H9 (cell line): Measurements from ENCODE around the gene ITPRIPL2. TPM values are rescaled to one million over a fixed set of nuclear protein-coding genes. Genes with fewer than 3 reads are reported as not detected.

Source experiments
- DNase-seq: peaks from one replicate; pipeline ENCODE4 v3.0.0-alpha.2; 2017
- H2AFZ ChIP-seq: one replicate; pipeline ENCODE4 v1.6.1; 2013; ENCODE audit warnings: mild to moderate bottlenecking, low read length, control low read depth, moderate library complexity
- H2AK5ac ChIP-seq: 2 replicates; pipeline ENCODE4 v1.6.1; 2013; ENCODE audit warnings: low read length, control low read depth, mixed read lengths; ENCODE audit not compliant: insufficient read length
- H2BK120ac ChIP-seq: one replicate; pipeline ENCODE4 v1.6.1; 2013; ENCODE audit warnings: low read depth, mild to moderate bottlenecking, low read length, control low read depth, inconsistent platforms; ENCODE audit not compliant: poor library complexity, severe bottlenecking
- H2BK12ac ChIP-seq: 2 replicates; pipeline ENCODE4 v1.6.1; 2013; ENCODE audit warnings: low read length, control low read depth, mixed read lengths, low read depth; ENCODE audit not compliant: insufficient read length
- H2BK15ac ChIP-seq: 2 replicates; pipeline ENCODE4 v1.6.1; 2013; ENCODE audit warnings: low read depth, low read length, control low read depth
- H2BK20ac ChIP-seq: one replicate; pipeline ENCODE4 v1.6.1; 2013; ENCODE audit warnings: low read depth, mild to moderate bottlenecking, low read length, control low read depth, inconsistent platforms; ENCODE audit not compliant: poor library complexity, severe bottlenecking
- H2BK5ac ChIP-seq: 2 replicates; pipeline ENCODE4 v1.6.1; 2013; ENCODE audit warnings: low read length, control low read depth, mixed read lengths; ENCODE audit not compliant: insufficient read length
- H3K14ac ChIP-seq: 2 replicates; pipeline ENCODE4 v1.6.1; 2013; ENCODE audit warnings: low read length, control low read depth; ENCODE audit not compliant: insufficient read depth
- H3K18ac ChIP-seq: 2 replicates; pipeline ENCODE4 v1.6.1; 2013; ENCODE audit warnings: low read depth, mild to moderate bottlenecking, mixed read lengths, low read length, control low read depth; ENCODE audit not compliant: insufficient read length
- H3K23ac ChIP-seq: 2 replicates; pipeline ENCODE4 v1.6.1; 2013; ENCODE audit warnings: low read length, control low read depth, mixed read lengths, low read depth; ENCODE audit not compliant: insufficient read length
- H3K23me2 ChIP-seq: 2 replicates; pipeline ENCODE4 v1.6.1; 2013; ENCODE audit warnings: low read depth, mild to moderate bottlenecking, mixed read lengths, low read length, control low read depth; ENCODE audit not compliant: insufficient read length, poor library complexity, severe bottlenecking
- H3K27ac ChIP-seq: 2 replicates; pipeline ENCODE4 v1.5.1; 2013; ENCODE audit warnings: low read length, control low read depth, mixed read lengths, low read depth; ENCODE audit not compliant: insufficient read length
- H3K27me3 ChIP-seq: 2 replicates; pipeline ENCODE4 v1.6.1; 2013; ENCODE audit warnings: low read length, control low read depth, inconsistent platforms; ENCODE audit not compliant: insufficient read depth
- H3K4ac ChIP-seq: 2 replicates; pipeline ENCODE4 v1.6.1; 2013; ENCODE audit warnings: low read depth, mild to moderate bottlenecking, control low read depth, inconsistent platforms, low read length, moderate library complexity
- H3K4me1 ChIP-seq: 2 replicates; pipeline ENCODE4 v1.6.1; 2013; ENCODE audit warnings: low read length, control low read depth, inconsistent platforms; ENCODE audit not compliant: insufficient read depth
- H3K4me2 ChIP-seq: 2 replicates; pipeline ENCODE4 v1.6.1; 2013; ENCODE audit warnings: low read length, control low read depth, mixed read lengths; ENCODE audit not compliant: insufficient read length, insufficient read depth
- H3K56ac ChIP-seq: 2 replicates; pipeline ENCODE4 v1.6.1; 2013; ENCODE audit warnings: low read depth, mild to moderate bottlenecking, mixed read lengths, low read length, control low read depth; ENCODE audit not compliant: insufficient read length
- H3K79me1 ChIP-seq: 2 replicates; pipeline ENCODE4 v1.6.1; 2013; ENCODE audit warnings: low read depth, mild to moderate bottlenecking, moderate library complexity, low read length, control low read depth, inconsistent platforms; ENCODE audit not compliant: insufficient read depth, poor library complexity, severe bottlenecking
- H3K79me2 ChIP-seq: 2 replicates; pipeline ENCODE4 v1.6.1; 2013; ENCODE audit warnings: low read length, control low read depth, inconsistent platforms; ENCODE audit not compliant: insufficient read depth
- H3K9ac ChIP-seq: 2 replicates; pipeline ENCODE4 v1.6.1; 2013; ENCODE audit warnings: low read length, control low read depth, mixed read lengths; ENCODE audit not compliant: insufficient read length; ENCODE audit errors: extremely low read depth
- H3K9me3 ChIP-seq: one replicate; pipeline ENCODE4 v1.6.1; 2013; ENCODE audit warnings: low read depth, low read length, inconsistent platforms; ENCODE audit not compliant: control insufficient read depth
- H3T11ph ChIP-seq: one replicate; pipeline ENCODE4 v1.6.1; 2013; ENCODE audit warnings: mild to moderate bottlenecking, low read length, control low read depth, inconsistent platforms
- H4K20me1 ChIP-seq: one replicate; pipeline ENCODE4 v1.6.1; 2013; ENCODE audit not compliant: control insufficient read depth, insufficient read length, insufficient read depth
- H4K5ac ChIP-seq: 2 replicates; pipeline ENCODE4 v1.6.1; 2013; ENCODE audit warnings: low read depth, mild to moderate bottlenecking, mixed read lengths, low read length, control low read depth; ENCODE audit not compliant: insufficient read length
- H4K8ac ChIP-seq: replicated peaks from 2 replicates; pipeline ENCODE4 v1.6.1; 2013; ENCODE audit warnings: low read length, control low read depth, mixed read lengths, low read depth; ENCODE audit not compliant: insufficient read length
- H4K91ac ChIP-seq: 2 replicates; pipeline ENCODE4 v1.6.1; 2013; ENCODE audit warnings: low read depth, mild to moderate bottlenecking, moderate library complexity, mixed read lengths, low read length, control low read depth; ENCODE audit not compliant: insufficient read length
- H3K27ac Mint-ChIP-seq, 3 experiments: 2 replicates in 2 of 3; 3 replicates in 1 of 3; pipeline ENCODE4 v1.8.0; 2020 to 2021; ENCODE audit warnings: mixed read lengths in 3 of 3, mild to moderate bottlenecking in 1 of 3, moderate library complexity in 1 of 3
- H3K27me3 Mint-ChIP-seq: 2 replicates; pipeline ENCODE4 v1.8.0; 2021; ENCODE audit warnings: low read depth, mild to moderate bottlenecking, moderate library complexity, mixed read lengths
- H3K36me3 Mint-ChIP-seq, 3 experiments: 2 replicates in 2 of 3; 3 replicates in 1 of 3; pipeline ENCODE4 v1.8.0; 2020 to 2021; ENCODE audit warnings: low read depth in 3 of 3, mixed read lengths in 3 of 3; ENCODE audit not compliant: insufficient read depth in 1 of 3
- H3K4me1 Mint-ChIP-seq, 2 experiments: 2 replicates each; pipeline ENCODE4 v1.8.0; 2020; ENCODE audit warnings: mixed read lengths in 2 of 2
- H3K4me3 Mint-ChIP-seq, 2 experiments: 2 replicates in 1 of 2; 3 replicates in 1 of 2; pipeline ENCODE4 v1.8.0; 2020 to 2021; ENCODE audit warnings: mild to moderate bottlenecking in 2 of 2, mixed read lengths in 2 of 2, moderate library complexity in 1 of 2
- H3K9me3 Mint-ChIP-seq, 2 experiments: 2 replicates in 1 of 2; 3 replicates in 1 of 2; pipeline ENCODE4 v1.8.0; 2020; ENCODE audit warnings: mild to moderate bottlenecking in 2 of 2, mixed read lengths in 2 of 2, moderate library complexity in 1 of 2
- CTCF ChIP-seq: fragments of 200-600 bp; sonication (generic); conservative IDR thresholded peaks from 3 replicates; pipeline ENCODE4 v1.8.0; 2021; ENCODE audit warnings: antibody characterized with exemption, mild to moderate bottlenecking
- WGBS: extraction: QIAGEN DNeasy Blood & Tissue Kit; methylation state at CpG from one replicate; pipeline ENCODE4 v1.1.7; 2013; ENCODE audit warnings: missing lambda C conversion rate, low lambda C conversion rate, mixed read lengths; ENCODE audit not compliant: insufficient read length; ENCODE audit errors: extremely low coverage; 5-methylcytosine and 5-hydroxymethylcytosine counted together
- total RNA-seq: library from RNA; stranded (reverse); gene quantifications from 2 replicates; pipeline ENCODE4 v1.2.1, GENCODE V29; 2021

ITPRIPL2 gene
- total RNA-seq, 1 experiment from 2014 or later = 9.1 TPM

GRCh38 chr16:19104607-19105006 is 9.2 kb upstream of the ITPRIPL2 start:
- Histone ChIP-seq H2BK120ac (no peak overlapping the region), H3T11ph (no peak overlapping the region), H3K4me2 (no peak overlapping the region), H2BK15ac (no peak overlapping the region), H3K4ac (no peak overlapping the region), H2AK5ac (no peak overlapping the region), H3K79me2 (no peaks in the 10 kb centered on the region), H3K79me1 (no peaks in the 10 kb centered on the region), H4K5ac (no peak overlapping the region), H2BK20ac (no peak overlapping the region), H2BK12ac (no peak overlapping the region), H3K23ac (no peak overlapping the region), H3K27me3 (no peaks in the 10 kb centered on the region), H3K23me2 (no peaks in the 10 kb centered on the region), H3K14ac (no peak overlapping the region), H3K56ac (no peak overlapping the region), H3K9ac (no peak overlapping the region), H4K20me1 (no peaks in the 10 kb centered on the region), H2BK5ac (no peak overlapping the region), H4K8ac (no peak overlapping the region), H3K27ac (no peak overlapping the region), H3K18ac (no peak overlapping the region), H2AFZ (no peak overlapping the region), H3K9me3 (no peaks in the 10 kb centered on the region), H4K91ac (no peak overlapping the region), H3K4me1 (no peaks in the 10 kb centered on the region; the same call in 1 of the 2 replicates)
- no CpG with 5 or more reads among the region's 5 CpGs for WGBS
- DNase-seq = no peak
- no peak overlapping the region for H3K4me3 Mint-ChIP-seq
- H3K27ac Mint-ChIP-seq = no peak overlapping the region; a peak in 1 of 7 replicates
- TF ChIP-seq CTCF = no peak
- H3K36me3 Mint-ChIP-seq = no peaks in the 10 kb centered on the region
- no peaks in the 10 kb centered on the region; the same call in 1 of the 2 replicates for H3K27me3 Mint-ChIP-seq
- peaks cover 13 to 16% of the 10 kb centered on the region in 2 experiments for H3K4me1 Mint-ChIP-seq
- no peaks in the 10 kb centered on the region for H3K9me3 Mint-ChIP-seq
